Activated naive CD8-positive, alpha-beta T cell treated with anti-CD3 and anti-CD28 coated beads, Interleukin-2, amount 50 U/mL, for 24 hours (primary cell): ENCODE measurements around the gene TACSTD2.
"Not testable (repeated sequence)": the region's sequence is repeated elsewhere in the genome, so short reads cannot be mapped to it uniquely, and the experiment has no call there.

ENCODE experiments used
- ATAC-seq: fragments of 150-1000 bp; cut with Tn5 transposase; one replicate; pipeline ENCODE4 v1.10.0; 2021
- DNase-seq: peaks from one replicate; pipeline ENCODE4 v3.0.0; 2021
- H3K27ac Mint-ChIP-seq: one replicate; pipeline ENCODE4 v1.8.0; 2021; ENCODE audit warnings: mild to moderate bottlenecking, mixed read lengths
- H3K27me3 Mint-ChIP-seq: one replicate; pipeline ENCODE4 v1.8.0; 2021; ENCODE audit warnings: mixed read lengths
- H3K36me3 Mint-ChIP-seq: one replicate; pipeline ENCODE4 v1.8.0; 2021; ENCODE audit warnings: low read depth, mixed read lengths
- H3K4me1 Mint-ChIP-seq: one replicate; pipeline ENCODE4 v1.8.0; 2021; ENCODE audit warnings: mixed read lengths
- H3K4me3 Mint-ChIP-seq: one replicate; pipeline ENCODE4 v1.8.0; 2021; ENCODE audit warnings: mild to moderate bottlenecking, moderate library complexity, mixed read lengths
- H3K9me3 Mint-ChIP-seq: one replicate; pipeline ENCODE4 v1.8.0; 2021; ENCODE audit warnings: mixed read lengths

The TACSTD2 gene

DNA sequence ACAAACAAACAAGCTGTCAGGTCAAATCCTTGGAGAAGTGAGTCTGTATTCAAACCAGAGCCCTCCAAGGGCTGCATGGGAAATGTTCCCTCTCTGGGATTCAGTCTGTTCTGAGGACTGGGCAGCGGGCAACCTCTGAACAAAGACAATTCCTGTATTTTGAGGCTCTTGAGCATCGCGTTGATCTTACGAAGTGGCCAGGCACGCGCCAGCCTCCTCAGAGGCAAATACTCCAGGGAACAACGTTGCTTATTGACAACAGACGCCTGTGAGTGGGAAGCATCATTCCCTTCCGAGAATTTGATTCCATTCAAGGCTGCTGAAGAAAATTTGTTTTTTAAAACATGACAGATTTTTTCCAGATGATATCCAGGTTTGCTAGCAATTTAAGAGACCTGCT, 20.0 kb upstream of the TACSTD2 start:
- DNase-seq (no peak), ATAC-seq (no peak)
- H3K27ac Mint-ChIP-seq = no peak overlapping the region
- H3K36me3 Mint-ChIP-seq = no peaks in the 10 kb centered on the region
- peaks cover 38% of the 10 kb centered on the region for H3K27me3 Mint-ChIP-seq
- H3K9me3 Mint-ChIP-seq = peaks cover 15% of the 10 kb centered on the region
- H3K4me3 Mint-ChIP-seq = no peak overlapping the region
- H3K4me1 Mint-ChIP-seq = no peaks in the 10 kb centered on the region

DNA sequence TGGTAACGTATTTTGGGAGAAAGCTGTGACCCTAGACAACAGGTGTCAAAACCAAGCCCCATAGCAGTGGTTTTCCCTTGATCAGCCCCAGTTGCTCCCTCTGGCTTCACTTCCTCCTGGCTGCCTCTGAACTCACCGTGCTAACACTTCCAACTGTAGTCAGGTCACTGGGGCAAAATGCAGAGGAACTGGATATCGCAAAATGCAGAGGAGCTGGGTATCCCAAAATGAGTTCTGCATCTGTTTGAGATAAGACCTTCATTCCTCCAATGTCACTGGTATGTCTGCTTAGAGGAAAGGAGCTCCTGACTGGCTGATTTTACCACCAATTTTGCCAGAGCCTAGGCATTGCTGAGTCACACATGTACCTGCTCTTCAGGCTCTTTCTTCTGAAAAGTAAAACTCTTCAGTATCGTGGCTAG, 19.6 kb upstream of the TACSTD2 start:
- ATAC-seq = no peak
- no peak overlapping the region for H3K4me3 Mint-ChIP-seq
- peaks cover 13% of the 10 kb centered on the region for H3K9me3 Mint-ChIP-seq
- H3K4me1 Mint-ChIP-seq = no peaks in the 10 kb centered on the region
- DNase-seq = no peak
- no peaks in the 10 kb centered on the region for H3K36me3 Mint-ChIP-seq
- H3K27me3 Mint-ChIP-seq = peaks cover 37% of the 10 kb centered on the region
- no peak overlapping the region for H3K27ac Mint-ChIP-seq

DNA sequence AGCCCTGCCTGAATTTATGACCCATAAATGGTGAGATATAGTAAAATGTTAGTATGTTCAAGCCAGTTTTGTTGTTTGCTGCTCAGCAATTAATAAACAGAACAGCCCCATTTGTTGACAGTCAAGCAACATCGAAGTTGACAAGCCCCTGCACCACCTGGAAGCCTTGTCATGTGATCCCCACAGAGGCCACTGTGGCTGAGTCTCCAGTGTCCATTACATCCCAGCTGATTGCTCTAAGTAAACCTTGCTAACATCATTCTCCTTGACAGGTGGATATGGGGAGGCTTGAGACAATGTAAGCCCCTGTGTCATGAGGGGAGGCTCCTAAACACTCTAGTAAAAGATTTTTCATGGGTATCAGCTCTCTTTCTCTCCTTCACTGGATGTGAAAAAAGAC, 17.5 kb upstream of the TACSTD2 start:
- H3K27me3 Mint-ChIP-seq = peaks cover 32% of the 10 kb centered on the region
- no peak overlapping the region for H3K27ac Mint-ChIP-seq
- H3K4me3 Mint-ChIP-seq = no peak overlapping the region
- no peaks in the 10 kb centered on the region for H3K36me3 Mint-ChIP-seq
- no peaks in the 10 kb centered on the region for H3K9me3 Mint-ChIP-seq
- no peak for ATAC-seq
- H3K4me1 Mint-ChIP-seq = no peaks in the 10 kb centered on the region
- DNase-seq = no peak

DNA sequence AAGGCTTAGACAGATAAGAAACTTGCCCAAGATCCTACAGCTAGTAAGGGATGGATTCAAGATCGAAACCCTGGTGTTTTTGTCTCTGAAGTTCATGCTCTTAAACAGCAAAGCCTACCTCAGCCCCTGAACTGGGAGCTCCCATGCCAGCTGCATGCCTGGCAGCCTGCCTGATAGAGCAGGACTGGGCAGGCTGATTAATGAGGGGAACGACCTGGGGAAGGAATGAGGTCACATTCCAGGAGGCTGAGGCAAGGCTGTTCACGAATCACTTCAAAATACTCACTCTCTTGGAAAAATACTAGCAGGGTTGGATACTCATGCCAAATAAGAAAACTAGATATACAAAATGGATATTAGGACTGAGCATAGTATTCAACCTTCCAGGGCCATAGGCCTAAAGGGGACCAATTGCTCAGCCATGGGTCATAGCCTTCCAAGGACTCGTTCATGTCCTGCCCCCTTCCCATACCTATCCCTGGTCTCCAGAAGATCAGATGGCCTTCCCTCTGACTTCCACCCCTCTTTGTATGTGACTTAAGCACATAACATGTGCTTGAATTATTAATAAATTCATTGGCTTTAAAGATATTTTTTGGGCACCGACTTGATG, 15.6 kb upstream of the TACSTD2 start:
- Mint-ChIP-seq H3K27ac (no peak overlapping the region), H3K4me1 (no peaks in the 10 kb centered on the region), H3K9me3 (no peaks in the 10 kb centered on the region), H3K36me3 (no peaks in the 10 kb centered on the region), H3K27me3 (peaks cover 21% of the 10 kb centered on the region), H3K4me3 (no peak overlapping the region)
- ATAC-seq = no peak
- no peak for DNase-seq

DNA sequence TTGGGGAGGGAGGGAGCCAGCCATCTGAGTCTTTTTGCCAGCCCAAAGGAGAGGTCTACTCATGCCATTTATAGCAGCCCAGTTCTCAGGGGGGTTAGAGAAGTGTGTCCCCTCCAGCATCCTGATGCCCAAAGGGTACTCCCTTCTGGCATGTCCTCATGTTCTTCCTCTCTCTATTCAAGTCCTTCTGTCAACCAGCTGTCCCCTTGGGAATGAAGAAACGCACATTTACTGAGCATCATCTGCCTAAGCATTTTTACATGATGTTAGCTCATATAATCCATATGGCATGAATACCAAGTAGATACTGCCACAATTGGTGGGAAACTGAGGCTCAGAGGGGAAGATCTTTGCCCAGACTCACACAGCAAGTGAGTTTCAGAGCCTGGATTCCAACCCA, 14.8 kb upstream of the TACSTD2 start:
- no peaks in the 10 kb centered on the region for H3K9me3 Mint-ChIP-seq
- DNase-seq (no peak), ATAC-seq (no peak)
- no peak overlapping the region for H3K4me3 Mint-ChIP-seq
- peaks cover 20% of the 10 kb centered on the region for H3K27me3 Mint-ChIP-seq
- H3K27ac Mint-ChIP-seq = no peak overlapping the region
- H3K4me1 Mint-ChIP-seq = no peaks in the 10 kb centered on the region
- H3K36me3 Mint-ChIP-seq = no peaks in the 10 kb centered on the region

DNA sequence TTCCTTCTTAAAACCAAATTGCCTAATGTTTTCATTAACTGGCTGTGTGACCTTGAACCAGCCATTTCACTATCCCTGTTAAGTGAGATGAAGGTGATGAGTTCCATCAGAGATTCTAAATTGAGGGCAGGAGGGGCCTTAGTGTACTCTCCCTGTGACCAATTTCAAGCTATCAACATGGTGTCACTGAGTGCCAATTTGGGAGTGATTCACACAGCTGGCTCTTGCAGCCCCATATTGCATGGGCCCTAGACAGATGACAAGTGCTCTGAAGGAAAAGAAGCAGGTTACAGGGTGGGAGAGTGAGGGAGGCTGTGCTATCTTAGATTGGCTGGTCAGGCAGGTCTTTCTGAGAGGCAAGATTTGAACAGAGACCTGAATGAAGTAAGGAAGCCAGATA, 13.0 kb upstream of the TACSTD2 start:
- no peaks in the 10 kb centered on the region for H3K36me3 Mint-ChIP-seq
- DNase-seq = no peak
- peaks cover 4% of the 10 kb centered on the region for H3K4me1 Mint-ChIP-seq
- no peak overlapping the region for H3K4me3 Mint-ChIP-seq
- ATAC-seq = no peak
- H3K9me3 Mint-ChIP-seq = no peaks in the 10 kb centered on the region
- H3K27ac Mint-ChIP-seq = no peak overlapping the region
- peaks cover 31% of the 10 kb centered on the region for H3K27me3 Mint-ChIP-seq

DNA sequence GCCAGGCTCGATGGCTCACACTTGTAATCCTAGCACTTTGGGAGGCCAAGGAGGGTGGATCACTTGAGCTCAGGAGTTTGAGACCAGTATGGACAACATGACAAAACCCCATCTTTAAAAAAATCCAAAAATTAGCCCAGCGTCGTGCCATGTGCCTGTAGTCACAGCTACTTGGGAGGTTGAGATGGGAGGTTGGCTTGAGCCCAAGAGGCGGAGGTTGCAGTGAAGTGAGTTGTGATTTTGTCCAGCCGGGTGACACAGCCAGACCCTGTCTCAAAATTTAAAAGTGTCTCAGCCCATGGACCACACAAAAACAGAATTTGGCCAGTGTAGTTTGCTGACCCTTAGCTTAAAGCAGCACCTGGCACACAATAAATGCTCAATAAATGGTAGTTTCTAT, 11.3 kb upstream of the TACSTD2 start:
- no peak overlapping the region for H3K27ac Mint-ChIP-seq

DNA sequence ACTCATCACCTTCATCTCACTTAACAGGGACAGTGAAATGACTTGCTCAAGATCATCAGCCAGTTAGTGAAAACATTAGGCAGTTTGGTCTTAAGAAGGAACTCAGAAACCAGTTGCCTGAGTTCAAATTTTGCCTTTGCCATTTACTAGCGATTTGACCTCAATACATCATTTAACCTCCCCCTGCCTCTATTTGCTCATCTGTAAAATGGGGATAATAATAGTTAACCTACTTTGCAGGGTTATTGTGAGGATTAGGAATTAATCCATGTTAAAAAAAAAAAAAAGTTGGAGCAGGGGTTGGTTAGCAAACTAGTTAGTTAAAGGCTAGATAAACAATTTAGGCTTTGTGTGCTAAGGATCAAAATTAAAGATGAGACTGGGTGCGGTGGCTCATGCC, 10.6 kb upstream of the TACSTD2 start:
- DNase-seq (no peak), ATAC-seq (no peak)
- Mint-ChIP-seq H3K27me3 (peaks cover 35% of the 10 kb centered on the region), H3K4me1 (peaks cover 18% of the 10 kb centered on the region), H3K27ac (no peak overlapping the region), H3K4me3 (no peak overlapping the region), H3K36me3 (no peaks in the 10 kb centered on the region), H3K9me3 (no peaks in the 10 kb centered on the region)

More for the DNA sequence above, 11.3 kb upstream of the TACSTD2 start:
- DNase-seq (no peak), ATAC-seq (no peak)
- no peaks in the 10 kb centered on the region for H3K9me3 Mint-ChIP-seq
- peaks cover 17% of the 10 kb centered on the region for H3K4me1 Mint-ChIP-seq
- H3K4me3 Mint-ChIP-seq = no peak overlapping the region
- H3K36me3 Mint-ChIP-seq = no peaks in the 10 kb centered on the region
- peaks cover 34% of the 10 kb centered on the region for H3K27me3 Mint-ChIP-seq

DNA sequence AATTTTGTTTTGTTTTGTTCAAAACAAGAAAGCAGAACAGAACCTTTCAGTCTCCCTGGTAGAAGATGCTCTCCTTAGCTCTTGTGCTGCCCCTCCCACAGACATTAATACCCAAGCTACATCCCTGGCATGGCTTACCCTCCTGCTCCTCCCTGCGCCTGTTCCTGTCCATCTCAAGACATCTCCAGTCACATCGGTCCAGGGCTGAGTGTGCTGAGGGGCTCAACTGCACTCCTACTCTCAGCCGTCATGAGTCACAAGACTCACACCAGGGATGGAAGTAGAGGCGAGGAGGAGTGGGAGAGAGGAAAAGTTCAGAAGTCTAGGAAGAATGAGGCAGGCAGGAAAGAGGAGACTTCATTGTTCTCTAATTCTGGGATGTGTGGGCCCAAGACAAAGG, 9.2 kb upstream of the TACSTD2 start:
- Mint-ChIP-seq H3K27me3 (peaks cover 35% of the 10 kb centered on the region), H3K4me3 (no peak overlapping the region), H3K9me3 (no peaks in the 10 kb centered on the region), H3K36me3 (no peaks in the 10 kb centered on the region), H3K27ac (no peak overlapping the region), H3K4me1 (peaks cover 18% of the 10 kb centered on the region)
- no peak for ATAC-seq
- DNase-seq = no peak

DNA sequence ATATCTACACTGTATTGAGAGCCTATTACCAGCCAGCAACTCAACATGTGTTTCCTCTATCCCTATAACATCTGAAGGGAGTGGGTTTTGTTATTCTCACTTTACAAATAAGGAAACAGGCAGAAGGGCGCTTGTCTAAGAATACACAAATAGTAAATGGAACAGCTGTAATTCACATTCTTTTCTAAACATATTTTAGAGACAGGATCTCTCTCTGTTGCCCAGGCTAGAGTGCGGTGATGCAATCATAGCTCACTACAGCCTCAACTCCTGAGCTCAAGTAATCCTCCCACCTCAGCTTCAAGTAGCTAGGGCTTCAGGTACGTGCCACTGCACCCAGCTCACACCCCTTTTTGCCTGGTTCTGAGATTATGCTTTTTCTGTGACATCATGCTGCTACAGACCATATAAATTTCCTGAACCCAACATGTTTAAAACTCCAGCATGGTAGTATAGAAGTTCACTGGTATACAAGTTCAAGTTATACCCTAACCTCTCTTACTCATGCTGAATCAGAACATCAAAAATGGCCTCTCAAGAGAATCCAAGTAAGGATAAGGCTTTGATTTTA, 8.6 kb upstream of the TACSTD2 start:
- no peak overlapping the region for H3K27ac Mint-ChIP-seq
- no peak overlapping the region for H3K4me3 Mint-ChIP-seq
- no peaks in the 10 kb centered on the region for H3K9me3 Mint-ChIP-seq
- H3K27me3 Mint-ChIP-seq = peaks cover 36% of the 10 kb centered on the region
- ATAC-seq (no peak), DNase-seq (no peak)
- no peaks in the 10 kb centered on the region for H3K36me3 Mint-ChIP-seq
- peaks cover 18% of the 10 kb centered on the region for H3K4me1 Mint-ChIP-seq

DNA sequence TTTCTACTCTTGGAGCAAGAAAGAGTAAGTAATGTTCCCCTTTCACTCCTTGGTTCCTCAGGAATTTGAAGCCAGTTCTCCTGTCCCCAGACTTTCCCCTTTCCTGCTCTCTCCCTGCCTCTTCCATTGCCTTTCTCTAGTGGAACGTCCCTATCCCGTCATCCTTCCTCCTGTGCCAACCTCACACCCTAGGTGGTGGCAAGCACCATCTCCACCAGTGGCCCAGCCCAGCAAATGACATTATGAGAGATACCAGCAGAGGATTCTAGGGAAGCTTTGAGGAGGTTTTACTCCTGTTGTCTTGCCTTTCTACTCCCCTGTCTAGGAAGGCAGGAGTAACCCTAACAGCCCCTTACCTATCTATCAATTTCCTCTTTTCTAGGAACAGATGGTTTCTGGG, 8.1 kb upstream of the TACSTD2 start:
- no peak overlapping the region for H3K27ac Mint-ChIP-seq
- H3K4me1 Mint-ChIP-seq = peaks cover 18% of the 10 kb centered on the region

DNA sequence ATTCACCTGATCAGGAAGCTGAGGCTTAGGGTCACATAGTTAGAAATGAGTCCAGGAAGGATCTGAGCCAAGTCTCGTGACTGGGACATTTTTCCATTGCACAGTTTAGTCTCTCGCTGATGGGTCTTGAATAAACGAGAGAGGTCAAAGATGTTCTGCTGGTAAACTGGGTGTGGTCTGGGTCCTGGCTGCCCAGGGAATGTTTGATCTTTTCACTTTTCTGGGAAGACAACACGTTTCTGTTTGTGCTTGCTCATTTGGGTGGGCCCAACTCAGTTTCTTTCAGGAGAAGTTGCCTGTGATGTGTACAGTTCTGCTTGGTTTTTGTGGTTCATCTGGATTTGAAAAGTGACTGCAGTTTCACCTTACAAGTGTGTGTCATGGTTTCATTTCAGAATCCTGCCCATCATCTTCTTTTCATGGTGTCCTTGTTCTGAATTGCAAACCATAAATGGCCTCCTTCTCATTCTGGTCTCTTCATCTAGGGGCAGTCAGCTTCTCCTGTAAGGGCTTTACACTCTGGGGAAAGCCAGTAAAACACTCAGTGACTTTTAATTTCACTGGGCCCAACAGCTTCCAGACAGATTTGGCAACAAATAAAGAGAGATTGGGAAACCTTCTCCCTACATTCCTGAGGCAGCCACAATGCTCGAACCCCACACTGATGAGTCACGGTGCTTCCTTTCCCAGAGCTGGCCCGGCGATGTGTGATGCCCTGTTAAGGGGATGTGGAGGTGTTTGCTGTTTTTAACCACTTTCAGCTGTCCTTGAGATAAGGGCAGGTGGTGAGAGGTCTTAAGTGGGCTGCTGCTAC, 7.2 kb upstream of the TACSTD2 start:
- Mint-ChIP-seq H3K36me3 (no peaks in the 10 kb centered on the region), H3K4me1 (peaks cover 18% of the 10 kb centered on the region), H3K9me3 (no peaks in the 10 kb centered on the region), H3K27ac (no peak overlapping the region), H3K4me3 (no peak overlapping the region), H3K27me3 (peaks cover 39% of the 10 kb centered on the region)
- DNase-seq (no peak), ATAC-seq (peak; percentile 75)

More for the DNA sequence above, 8.1 kb upstream of the TACSTD2 start:
- DNase-seq = no peak
- H3K4me3 Mint-ChIP-seq = no peak overlapping the region
- ATAC-seq = no peak
- no peaks in the 10 kb centered on the region for H3K36me3 Mint-ChIP-seq
- H3K9me3 Mint-ChIP-seq = no peaks in the 10 kb centered on the region
- H3K27me3 Mint-ChIP-seq = peaks cover 33% of the 10 kb centered on the region

DNA sequence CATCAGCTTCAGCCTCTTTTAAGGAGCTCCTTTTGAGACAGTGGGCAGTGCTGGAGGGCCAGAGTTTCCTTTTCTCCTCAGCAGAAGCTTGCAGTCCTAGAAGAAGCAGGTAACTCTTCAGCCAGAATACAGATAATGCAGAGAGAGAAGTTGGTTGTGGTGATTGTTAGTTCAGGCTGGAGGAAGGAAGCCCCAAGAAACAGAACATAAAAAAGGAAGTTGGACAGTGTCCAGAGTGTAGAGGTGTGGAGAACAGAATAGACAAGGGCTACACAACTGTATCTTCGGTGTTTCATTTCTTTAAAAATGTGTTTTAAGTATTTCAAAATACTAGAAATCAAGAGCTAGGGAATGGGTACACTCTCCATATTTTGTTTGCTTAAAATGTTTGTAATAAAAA, 6.4 kb upstream of the TACSTD2 start:
- peaks cover 43% of the 10 kb centered on the region for H3K27me3 Mint-ChIP-seq
- no peak overlapping the region for H3K27ac Mint-ChIP-seq
- H3K4me3 Mint-ChIP-seq = no peak overlapping the region
- DNase-seq (no peak), ATAC-seq (no peak)
- peaks cover 18% of the 10 kb centered on the region for H3K4me1 Mint-ChIP-seq
- no peaks in the 10 kb centered on the region for H3K36me3 Mint-ChIP-seq
- no peaks in the 10 kb centered on the region for H3K9me3 Mint-ChIP-seq

DNA sequence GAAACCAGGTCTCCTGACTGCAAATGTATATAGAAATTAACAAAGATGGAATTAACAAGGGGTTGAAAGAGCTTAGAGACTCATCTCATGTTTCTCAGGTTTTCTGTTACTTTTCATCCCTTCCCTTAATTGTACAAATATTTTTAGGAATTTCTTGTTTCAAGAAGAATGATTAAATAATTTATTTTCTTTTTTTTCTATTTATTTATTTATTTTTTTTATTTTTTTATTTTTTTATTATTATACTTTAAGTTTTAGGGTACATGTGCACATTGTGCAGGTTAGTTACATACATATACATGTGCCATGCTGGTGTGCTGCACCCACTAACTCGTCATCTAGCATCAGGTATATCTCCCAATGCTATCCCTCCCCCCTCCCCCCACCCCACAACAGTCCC, 5.1 kb upstream of the TACSTD2 start:
- H3K4me1 Mint-ChIP-seq = peaks cover 29% of the 10 kb centered on the region
- not testable (repeated sequence) for H3K27ac Mint-ChIP-seq, ATAC-seq, H3K4me3 Mint-ChIP-seq, H3K36me3 Mint-ChIP-seq, DNase-seq, H3K9me3 Mint-ChIP-seq
- H3K27me3 Mint-ChIP-seq = peaks cover 53% of the 10 kb centered on the region

DNA sequence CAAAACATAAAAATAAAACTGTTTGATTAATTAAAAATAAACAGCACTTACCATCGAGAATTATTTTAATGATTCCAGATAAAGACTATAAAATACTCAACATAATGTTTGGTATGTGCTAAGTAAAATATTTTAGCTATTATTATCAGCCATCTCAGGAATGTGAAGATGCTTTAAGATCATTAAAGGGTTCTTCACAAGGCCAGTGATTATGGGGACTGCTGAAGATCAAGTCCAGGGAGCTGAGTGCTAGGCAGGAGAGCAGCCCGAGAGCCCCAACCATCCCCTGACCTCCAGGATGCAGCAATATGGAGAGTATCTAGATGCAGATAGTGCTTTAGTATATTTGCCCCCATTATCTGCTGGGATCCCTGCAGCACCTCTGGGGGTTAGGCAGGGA, 4.6 kb upstream of the TACSTD2 start:
- H3K9me3 Mint-ChIP-seq = no peaks in the 10 kb centered on the region
- peaks cover 49% of the 10 kb centered on the region for H3K27me3 Mint-ChIP-seq
- ATAC-seq (no peak), DNase-seq (no peak)
- H3K27ac Mint-ChIP-seq = no peak overlapping the region
- no peak overlapping the region for H3K4me3 Mint-ChIP-seq
- no peaks in the 10 kb centered on the region for H3K36me3 Mint-ChIP-seq
- H3K4me1 Mint-ChIP-seq = peaks cover 30% of the 10 kb centered on the region
